KMS-11 (cell line): ENCODE measurements around the gene COL20A1.

Source experiments
- H2AFZ ChIP-seq: fragments of 200-600 bp; sonication (generic); 2 replicates; pipeline ENCODE4 v1.6.1; 2016; ENCODE audit warnings: antibody characterized with exemption, mixed run types, low read depth
- H3K27ac ChIP-seq: fragments of 200-600 bp; sonication (generic); 2 replicates; pipeline ENCODE4 v1.6.1; 2016; ENCODE audit warnings: mild to moderate bottlenecking, mixed run types
- H3K27me3 ChIP-seq: fragments of 200-600 bp; sonication (generic); 2 replicates; pipeline ENCODE4 v1.6.1; 2017; ENCODE audit warnings: mild to moderate bottlenecking, low read depth, mixed run types, moderate library complexity; ENCODE audit not compliant: insufficient read depth
- H3K36me3 ChIP-seq: fragments of 200-600 bp; sonication (generic); 2 replicates; pipeline ENCODE4 v1.6.1; 2017; ENCODE audit warnings: mild to moderate bottlenecking, mixed run types; ENCODE audit not compliant: insufficient read depth
- H3K4me1 ChIP-seq: fragments of 200-600 bp; sonication (generic); 2 replicates; pipeline ENCODE4 v1.6.1; 2016; ENCODE audit warnings: mild to moderate bottlenecking, low read depth, mixed run types; ENCODE audit not compliant: poor library complexity, severe bottlenecking
- H3K4me2 ChIP-seq: fragments of 200-600 bp; sonication (generic); 2 replicates; pipeline ENCODE4 v1.7.0; 2016; ENCODE audit warnings: mild to moderate bottlenecking, mixed run types
- H3K4me3 ChIP-seq: fragments of 200-600 bp; sonication (generic); IDR thresholded peaks from 2 replicates; pipeline ENCODE4 v1.6.1; 2017; ENCODE audit warnings: low read depth, low read length, mixed read lengths; ENCODE audit not compliant: insufficient read depth
- H3K79me2 ChIP-seq: fragments of 200-600 bp; sonication (generic); 2 replicates; pipeline ENCODE4 v1.6.1; 2016; ENCODE audit warnings: low read depth, mixed run types; ENCODE audit not compliant: insufficient read depth
- H3K9ac ChIP-seq: fragments of 200-600 bp; sonication (generic); 2 replicates; pipeline ENCODE4 v1.6.1; 2016; ENCODE audit warnings: mild to moderate bottlenecking, mixed run types
- H4K20me1 ChIP-seq: fragments of 200-600 bp; sonication (generic); 2 replicates; pipeline ENCODE4 v1.6.1; 2016; ENCODE audit warnings: mild to moderate bottlenecking, mixed run types; ENCODE audit not compliant: insufficient read depth
- CTCF ChIP-seq: fragments of 200-600 bp; sonication (generic); conservative IDR thresholded peaks from 2 replicates; pipeline ENCODE4 v1.6.1; 2017; ENCODE audit warnings: low read depth, mild to moderate bottlenecking, antibody characterized with exemption, low read length, moderate library complexity, mixed read lengths

COL20A1 gene

GRCh38 chr20:63363013-63363957, 70.3 kb downstream of the COL20A1 start:
- Histone ChIP-seq H4K20me1 (no peaks in the 10 kb centered on the region), H3K27ac (no peak overlapping the region), H3K4me2 (no peak overlapping the region), H3K79me2 (no peaks in the 10 kb centered on the region), H3K36me3 (no peaks in the 10 kb centered on the region), H3K4me3 (no peak overlapping the region), H3K27me3 (peaks cover 77% of the 10 kb centered on the region), H3K9ac (no peak overlapping the region), H3K4me1 (no peaks in the 10 kb centered on the region), H2AFZ (no peak overlapping the region)
- no peak for TF ChIP-seq CTCF

GRCh38 chr20:63363981-63364561, 71.1 kb downstream of the COL20A1 start:
- no peak for TF ChIP-seq CTCF
- no peak overlapping the region for H3K27ac ChIP-seq
- no peaks in the 10 kb centered on the region for H3K4me1 ChIP-seq

GRCh38 chr20:63364801-63365585, 72.0 kb downstream of the COL20A1 start:
- H3K79me2 ChIP-seq, result no peaks in the 10 kb centered on the region
- H3K4me2 ChIP-seq, result no peak overlapping the region
- peaks cover 81% of the 10 kb centered on the region for H3K27me3 ChIP-seq
- H2AFZ ChIP-seq, result no peak overlapping the region
- no peak overlapping the region for H3K4me3 ChIP-seq
- H3K4me1 ChIP-seq, result no peaks in the 10 kb centered on the region
- no peak for TF ChIP-seq CTCF
- no peak overlapping the region for H3K9ac ChIP-seq
- no peak overlapping the region for H3K27ac ChIP-seq
- H4K20me1 ChIP-seq, result no peaks in the 10 kb centered on the region
- H3K36me3 ChIP-seq, result no peaks in the 10 kb centered on the region

More at GRCh38 chr20:63363981-63364561, 71.1 kb downstream of the COL20A1 start:
- no peaks in the 10 kb centered on the region for H3K79me2 ChIP-seq
- peaks cover 79% of the 10 kb centered on the region for H3K27me3 ChIP-seq
- no peak overlapping the region for H3K4me3 ChIP-seq
- H3K4me2 ChIP-seq, result no peak overlapping the region
- no peaks in the 10 kb centered on the region for H3K36me3 ChIP-seq
- no peak overlapping the region for H3K9ac ChIP-seq
- no peak overlapping the region for H2AFZ ChIP-seq
- H4K20me1 ChIP-seq, result no peaks in the 10 kb centered on the region

GRCh38 chr20:63365601-63366389, 72.8 kb downstream of the COL20A1 start:
- Histone ChIP-seq H3K27me3 (peaks cover 87% of the 10 kb centered on the region), H3K27ac (no peak overlapping the region), H3K79me2 (no peaks in the 10 kb centered on the region), H3K4me3 (no peak overlapping the region), H4K20me1 (no peaks in the 10 kb centered on the region), H3K4me1 (no peaks in the 10 kb centered on the region), H3K4me2 (no peak overlapping the region), H3K9ac (no peak overlapping the region), H2AFZ (no peak overlapping the region), H3K36me3 (no peaks in the 10 kb centered on the region)
- no peak for TF ChIP-seq CTCF
